GM12891 (cell line): ENCODE data around the gene TWF1.

Source experiments
- PAX5 ChIP-seq: IDR thresholded peaks from 2 replicates; pipeline ENCODE4 v1.6.1; 2011; ENCODE audit warnings: low read length, moderate library complexity, mild to moderate bottlenecking; ENCODE audit not compliant: insufficient read depth, severe bottlenecking
- POLR2A ChIP-seq: IDR thresholded peaks from 2 replicates; pipeline ENCODE4 v1.6.1; 2011; ENCODE audit warnings: low read depth, low read length, control low read depth
- POLR2AphosphoS5 ChIP-seq: IDR thresholded peaks from 2 replicates; pipeline ENCODE4 v1.6.1; 2011; ENCODE audit warnings: low read depth, low read length, control low read depth
- POU2F2 ChIP-seq: IDR thresholded peaks from 2 replicates; pipeline ENCODE4 v1.6.1; 2011; ENCODE audit warnings: low read depth, mild to moderate bottlenecking, control low read depth, low read length, moderate library complexity
- SPI1 ChIP-seq: IDR thresholded peaks from 2 replicates; pipeline ENCODE4 v1.6.1; 2011; ENCODE audit warnings: low read depth, low read length, control low read depth
- TAF1 ChIP-seq: IDR thresholded peaks from 2 replicates; pipeline ENCODE4 v1.6.1; 2011; ENCODE audit warnings: low read depth, low read length, control low read depth

- TF ChIP-seq POLR2A = no peak
- no peak for TF ChIP-seq POLR2AphosphoS5
- no peak for TF ChIP-seq TAF1
- TF ChIP-seq POU2F2 = no peak
- no peak for TF ChIP-seq PAX5
- no peak for TF ChIP-seq SPI1
These were observed 813 bp downstream of the TWF1 start for GRCh38 chr12:43805149-43805859.
